Measurements from ENCODE around the gene GTF2F2.
"Not testable (repeated sequence)": the region's sequence is repeated elsewhere in the genome, so short reads cannot be mapped to it uniquely, and the experiment has no call there.

Gene GTF2F2

GRCh38 chr13:45282994-45283393 is 162.7 kb downstream of the GTF2F2 start:
- Histone ChIP-seq H3K4me3 (ENCODE audit: extremely low read depth, insufficient read depth, low read length, poor library complexity, severe bottlenecking) (no peak overlapping the region), H3K9me3 (ENCODE audit: control insufficient read depth, low read length) (no peaks in the 10 kb centered on the region), H3K36me3 (ENCODE audit: control insufficient read depth, insufficient read depth, low read length) (peaks cover 20% of the 10 kb centered on the region), H3K4me1 (ENCODE audit: control insufficient read depth, insufficient read depth, low read length, poor library complexity, severe bottlenecking) (no peaks in the 10 kb centered on the region), H3K27ac (ENCODE audit: low read depth, low read length, severe bottlenecking) (no peak overlapping the region)
- 86 to 100% methylated on average over 1 of the region's 3 CpGs for WGBS, 2 experiments (ENCODE audit: insufficient coverage in 2 of 2)

- Histone ChIP-seq H3K27ac (ENCODE audit: low read depth, low read length, severe bottlenecking) (no peak overlapping the region), H3K4me3 (ENCODE audit: extremely low read depth, insufficient read depth, low read length, poor library complexity, severe bottlenecking) (no peak overlapping the region), H3K9me3 (ENCODE audit: control insufficient read depth, low read length) (no peaks in the 10 kb centered on the region), H3K4me1 (ENCODE audit: control insufficient read depth, insufficient read depth, low read length, poor library complexity, severe bottlenecking) (no peaks in the 10 kb centered on the region), H3K36me3 (ENCODE audit: control insufficient read depth, insufficient read depth, low read length) (peaks cover 27% of the 10 kb centered on the region)
- 94 to 100% methylated on average over 1 to 2 of the region's 3 CpGs for WGBS, 2 experiments (ENCODE audit: insufficient coverage in 2 of 2)
Measured at GRCh38 chr13:45289936-45290563, 169.7 kb downstream of the GTF2F2 start.

GRCh38 chr13:45292176-45292575 is 171.9 kb downstream of the GTF2F2 start:
- WGBS, 2 experiments (ENCODE audit: insufficient coverage in 2 of 2), result no CpG with 5 or more reads among the region's 1 CpG
- Histone ChIP-seq H3K4me3 (ENCODE audit: extremely low read depth, insufficient read depth, low read length, poor library complexity, severe bottlenecking) (no peak overlapping the region), H3K36me3 (ENCODE audit: control insufficient read depth, insufficient read depth, low read length) (peaks cover 17% of the 10 kb centered on the region), H3K27ac (ENCODE audit: low read depth, low read length, severe bottlenecking) (no peak overlapping the region), H3K4me1 (ENCODE audit: control insufficient read depth, insufficient read depth, low read length, poor library complexity, severe bottlenecking) (no peaks in the 10 kb centered on the region), H3K9me3 (ENCODE audit: control insufficient read depth, low read length) (no peaks in the 10 kb centered on the region)

- WGBS, 2 experiments (ENCODE audit: insufficient coverage in 2 of 2), result 86 to 87% methylated on average over 5 to 7 of the region's 7 CpGs
- Histone ChIP-seq H3K4me3 (ENCODE audit: extremely low read depth, insufficient read depth, low read length, poor library complexity, severe bottlenecking) (no peak overlapping the region), H3K9me3 (ENCODE audit: control insufficient read depth, low read length) (no peaks in the 10 kb centered on the region), H3K27ac (ENCODE audit: low read depth, low read length, severe bottlenecking) (no peak overlapping the region), H3K36me3 (ENCODE audit: control insufficient read depth, insufficient read depth, low read length) (peaks cover 6% of the 10 kb centered on the region), H3K4me1 (ENCODE audit: control insufficient read depth, insufficient read depth, low read length, poor library complexity, severe bottlenecking) (no peaks in the 10 kb centered on the region)
Measured at GRCh38 chr13:45295536-45295935, 175.2 kb downstream of the GTF2F2 start.

GRCh38 chr13:45296259-45296658 is 175.9 kb downstream of the GTF2F2 start:
- Histone ChIP-seq H3K27ac (ENCODE audit: low read depth, low read length, severe bottlenecking) (no peak overlapping the region), H3K4me3 (ENCODE audit: extremely low read depth, insufficient read depth, low read length, poor library complexity, severe bottlenecking) (no peak overlapping the region), H3K36me3 (ENCODE audit: control insufficient read depth, insufficient read depth, low read length) (no peaks in the 10 kb centered on the region), H3K9me3 (ENCODE audit: control insufficient read depth, low read length) (no peaks in the 10 kb centered on the region), H3K4me1 (ENCODE audit: control insufficient read depth, insufficient read depth, low read length, poor library complexity, severe bottlenecking) (no peaks in the 10 kb centered on the region)

- Histone ChIP-seq H3K4me3 (ENCODE audit: extremely low read depth, insufficient read depth, low read length, poor library complexity, severe bottlenecking) (no peak overlapping the region), H3K36me3 (ENCODE audit: control insufficient read depth, insufficient read depth, low read length) (no peaks in the 10 kb centered on the region), H3K4me1 (ENCODE audit: control insufficient read depth, insufficient read depth, low read length, poor library complexity, severe bottlenecking) (no peaks in the 10 kb centered on the region), H3K9me3 (ENCODE audit: control insufficient read depth, low read length) (no peaks in the 10 kb centered on the region), H3K27ac (ENCODE audit: low read depth, low read length, severe bottlenecking) (no peak overlapping the region)
- WGBS, 2 experiments (ENCODE audit: insufficient coverage in 2 of 2), result 93 to 100% methylated on average over 3 to 7 of the region's 7 CpGs
Measured at GRCh38 chr13:45297456-45298205, 177.3 kb downstream of the GTF2F2 start.

GRCh38 chr13:45298206-45298505 is 177.8 kb downstream of the GTF2F2 start:
- Histone ChIP-seq H3K4me3 (ENCODE audit: extremely low read depth, insufficient read depth, low read length, poor library complexity, severe bottlenecking) (no peak overlapping the region), H3K9me3 (ENCODE audit: control insufficient read depth, low read length) (no peaks in the 10 kb centered on the region)
- WGBS, 2 experiments (ENCODE audit: insufficient coverage in 2 of 2), result 83% methylated on average over 1 of the region's 2 CpGs; no CpG with 5 or more reads in 1 of the 2 experiments

GRCh38 chr13:45298550-45298949 is 178.2 kb downstream of the GTF2F2 start:
- not testable (repeated sequence) for H3K36me3 ChIP-seq (ENCODE audit: control insufficient read depth, insufficient read depth, low read length); H3K4me3 ChIP-seq (ENCODE audit: extremely low read depth, insufficient read depth, low read length, poor library complexity, severe bottlenecking); H3K27ac ChIP-seq (ENCODE audit: low read depth, low read length, severe bottlenecking); H3K9me3 ChIP-seq (ENCODE audit: control insufficient read depth, low read length); H3K4me1 ChIP-seq (ENCODE audit: control insufficient read depth, insufficient read depth, low read length, poor library complexity, severe bottlenecking)
- WGBS, 2 experiments (ENCODE audit: insufficient coverage in 2 of 2), result 94 to 100% methylated on average over 3 of the region's 3 CpGs

More at GRCh38 chr13:45298206-45298505, 177.8 kb downstream of the GTF2F2 start:
- no peaks in the 10 kb centered on the region for H3K36me3 ChIP-seq (ENCODE audit: control insufficient read depth, insufficient read depth, low read length)
- no peak overlapping the region for H3K27ac ChIP-seq (ENCODE audit: low read depth, low read length, severe bottlenecking)
- no peaks in the 10 kb centered on the region for H3K4me1 ChIP-seq (ENCODE audit: control insufficient read depth, insufficient read depth, low read length, poor library complexity, severe bottlenecking)

- Histone ChIP-seq H3K27ac (ENCODE audit: low read depth, low read length, severe bottlenecking) (no peak overlapping the region), H3K9me3 (ENCODE audit: control insufficient read depth, low read length) (no peaks in the 10 kb centered on the region), H3K36me3 (ENCODE audit: control insufficient read depth, insufficient read depth, low read length) (no peaks in the 10 kb centered on the region), H3K4me3 (ENCODE audit: extremely low read depth, insufficient read depth, low read length, poor library complexity, severe bottlenecking) (no peak overlapping the region), H3K4me1 (ENCODE audit: control insufficient read depth, insufficient read depth, low read length, poor library complexity, severe bottlenecking) (no peaks in the 10 kb centered on the region)
- 85 to 96% methylated on average over 3 of the region's 3 CpGs for WGBS, 2 experiments (ENCODE audit: insufficient coverage in 2 of 2)
Measured at GRCh38 chr13:45299194-45299593, 178.9 kb downstream of the GTF2F2 start.

GRCh38 chr13:45300190-45300985 is 180.1 kb downstream of the GTF2F2 start:
- WGBS, 2 experiments (ENCODE audit: insufficient coverage in 2 of 2), result 92 to 100% methylated on average over 3 to 4 of the region's 9 CpGs
- Histone ChIP-seq H3K36me3 (ENCODE audit: control insufficient read depth, insufficient read depth, low read length) (no peaks in the 10 kb centered on the region), H3K4me1 (ENCODE audit: control insufficient read depth, insufficient read depth, low read length, poor library complexity, severe bottlenecking) (no peaks in the 10 kb centered on the region), H3K9me3 (ENCODE audit: control insufficient read depth, low read length) (no peaks in the 10 kb centered on the region), H3K4me3 (ENCODE audit: extremely low read depth, insufficient read depth, low read length, poor library complexity, severe bottlenecking) (no peak overlapping the region), H3K27ac (ENCODE audit: low read depth, low read length, severe bottlenecking) (no peak overlapping the region)

- Histone ChIP-seq H3K4me3 (ENCODE audit: extremely low read depth, insufficient read depth, low read length, poor library complexity, severe bottlenecking) (no peak overlapping the region), H3K4me1 (ENCODE audit: control insufficient read depth, insufficient read depth, low read length, poor library complexity, severe bottlenecking) (no peaks in the 10 kb centered on the region), H3K27ac (ENCODE audit: low read depth, low read length, severe bottlenecking) (no peak overlapping the region), H3K9me3 (ENCODE audit: control insufficient read depth, low read length) (no peaks in the 10 kb centered on the region), H3K36me3 (ENCODE audit: control insufficient read depth, insufficient read depth, low read length) (no peaks in the 10 kb centered on the region)
- WGBS, 2 experiments (ENCODE audit: insufficient coverage in 2 of 2), result 91 to 93% methylated on average over 8 to 11 of the region's 11 CpGs
Measured at GRCh38 chr13:45301263-45301662, 181.0 kb downstream of the GTF2F2 start.
